Esophagus muscularis mucosa (tissue), 4 donors: Measurements from ENCODE around the gene DDX41. TPM values are rescaled to one million over a fixed set of nuclear protein-coding genes. Genes with fewer than 3 reads are reported as not detected.

Experiments
- DNase-seq: peaks from one replicate; pipeline ENCODE4 v3.0.0-alpha.2; 2017; ENCODE audit errors: extremely low spot score
- H3K27ac ChIP-seq, 4 donors: fragments of 200-600 bp; sonication (generic); replicated peaks in 1 of 4; 1 replicate in 3 of 4; 2 replicates in 1 of 4; pipeline ENCODE4 v1.5.1; 2016 to 2019; ENCODE audit warnings: mild to moderate bottlenecking in 1 of 4
- H3K27me3 ChIP-seq, 4 donors: fragments of 200-600 bp; sonication (generic); one replicate each; pipeline versions ENCODE4 v1.5.1 to v1.6.0; 2016 to 2019
- H3K36me3 ChIP-seq, 4 donors: fragments of 200-600 bp; sonication (generic); one replicate each; pipeline ENCODE4 v1.5.1; 2016 to 2019
- H3K4me1 ChIP-seq, 4 donors: fragments of 200-600 bp; sonication (generic); one replicate each; pipeline ENCODE4 v1.5.1; 2016 to 2019
- H3K4me3 ChIP-seq, 4 donors: fragments of 200-600 bp; sonication (generic); 1 replicate in 2 of 4; 2 replicates in 2 of 4; pipeline ENCODE4 v1.5.1; 2016 to 2019; ENCODE audit warnings: mild to moderate bottlenecking in 4 of 4, moderate library complexity in 1 of 4
- H3K9me3 ChIP-seq, 4 donors: fragments of 200-600 bp; sonication (generic); 1 replicate in 3 of 4; 2 replicates in 1 of 4; pipeline ENCODE4 v1.5.1; 2016 to 2019
- EP300 ChIP-seq: sonication (generic); formaldehyde crosslinking; IDR thresholded peaks from one replicate; pipeline ENCODE4 v1.6.1; 2017; ENCODE audit warnings: antibody characterized with exemption
- POLR2A ChIP-seq: fragments of 450-650 bp; IDR thresholded peaks from one replicate; pipeline ENCODE4 v1.6.1; 2017; ENCODE audit warnings: antibody characterized with exemption, moderate library complexity, mild to moderate bottlenecking, low read depth
- POLR2AphosphoS5 ChIP-seq, 2 donors: sonication (generic); formaldehyde crosslinking; IDR thresholded peaks; one replicate each; pipeline ENCODE4 v1.6.1; 2017; ENCODE audit warnings: antibody characterized with exemption in 2 of 2
- WGBS: methylation state at CpG from one replicate; pipeline ENCODE4 v1.1.5; 2018; 5-methylcytosine and 5-hydroxymethylcytosine counted together
- intact Hi-C: fragments of 100-400 bp; cut with DNase I; formaldehyde crosslinking; loops from one replicate; pipeline ENCODE4 v1.15.1; 2023
- total RNA-seq, 4 donors: library from RNA; depleted of rRNA; stranded (reverse); fragments of >200 nt; gene quantifications; one replicate each; pipeline versions ENCODE4 v1.1.0 to v1.2.1, GENCODE V29; 2016
- TF ChIP-seq, protein P1 (sequence below), 3 experiments: fragments of 200-600 bp in 2 of 3; fragments of 450-650 bp in 1 of 3; sonication (generic) in 2 of 3; IDR thresholded peaks; one replicate each; pipeline ENCODE4 v1.5.1; 2017 to 2019; ENCODE audit warnings: antibody characterized with exemption in 3 of 3, mild to moderate bottlenecking in 2 of 3, moderate library complexity in 1 of 3

DDX41 gene
- total RNA-seq, 4 donors from 2014 or later, result 58.1 to 92.1 (median 66.0) TPM

DNA sequence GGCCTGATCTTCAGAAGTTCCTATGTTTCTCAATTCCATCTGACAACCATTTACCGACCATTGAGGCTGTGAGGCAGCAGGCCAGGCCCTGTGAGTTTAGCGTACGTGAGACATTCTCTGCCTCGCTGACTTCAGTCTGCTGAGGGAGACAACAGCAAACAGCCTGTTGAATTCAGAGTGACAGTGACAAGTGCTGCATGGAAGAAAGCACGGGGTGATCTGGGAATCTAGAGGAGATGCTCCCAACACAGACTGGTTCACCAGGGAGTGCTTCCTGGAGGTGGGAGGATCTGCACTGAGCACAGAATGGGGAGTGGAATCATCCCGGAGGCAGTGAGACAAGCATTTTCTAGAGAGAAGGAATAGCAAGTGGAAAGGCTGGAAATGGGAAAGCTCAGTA, 10.0 kb upstream of the DDX41 start:
- DNase-seq, result no peak
- Histone ChIP-seq H3K27ac (no peak overlapping the region), H3K4me1 (peaks cover 0 to 31% (median 22%) of the 10 kb centered on the region in 4 donors), H3K9me3 (no peaks in the 10 kb centered on the region), H3K36me3 (peaks cover 58 to 100% (median 98%) of the 10 kb centered on the region in 4 donors), H3K27me3 (no peaks in the 10 kb centered on the region), H3K4me3 (no peak overlapping the region)
- intact Hi-C loops, result no loop called here
- 89% methylated on average over 6 of the region's 6 CpGs for whole genome bisulfite sequencing
- TF ChIP-seq POLR2AphosphoS5 (IDR thresholded peaks at IDR 0.05) (no peak), EP300 (no peak), POLR2A (no peak)
- TF ChIP-seq, protein P1, sequence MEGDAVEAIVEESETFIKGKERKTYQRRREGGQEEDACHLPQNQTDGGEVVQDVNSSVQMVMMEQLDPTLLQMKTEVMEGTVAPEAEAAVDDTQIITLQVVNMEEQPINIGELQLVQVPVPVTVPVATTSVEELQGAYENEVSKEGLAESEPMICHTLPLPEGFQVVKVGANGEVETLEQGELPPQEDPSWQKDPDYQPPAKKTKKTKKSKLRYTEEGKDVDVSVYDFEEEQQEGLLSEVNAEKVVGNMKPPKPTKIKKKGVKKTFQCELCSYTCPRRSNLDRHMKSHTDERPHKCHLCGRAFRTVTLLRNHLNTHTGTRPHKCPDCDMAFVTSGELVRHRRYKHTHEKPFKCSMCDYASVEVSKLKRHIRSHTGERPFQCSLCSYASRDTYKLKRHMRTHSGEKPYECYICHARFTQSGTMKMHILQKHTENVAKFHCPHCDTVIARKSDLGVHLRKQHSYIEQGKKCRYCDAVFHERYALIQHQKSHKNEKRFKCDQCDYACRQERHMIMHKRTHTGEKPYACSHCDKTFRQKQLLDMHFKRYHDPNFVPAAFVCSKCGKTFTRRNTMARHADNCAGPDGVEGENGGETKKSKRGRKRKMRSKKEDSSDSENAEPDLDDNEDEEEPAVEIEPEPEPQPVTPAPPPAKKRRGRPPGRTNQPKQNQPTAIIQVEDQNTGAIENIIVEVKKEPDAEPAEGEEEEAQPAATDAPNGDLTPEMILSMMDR (IDR thresholded peaks at IDR 0.05), result no peak

DNA sequence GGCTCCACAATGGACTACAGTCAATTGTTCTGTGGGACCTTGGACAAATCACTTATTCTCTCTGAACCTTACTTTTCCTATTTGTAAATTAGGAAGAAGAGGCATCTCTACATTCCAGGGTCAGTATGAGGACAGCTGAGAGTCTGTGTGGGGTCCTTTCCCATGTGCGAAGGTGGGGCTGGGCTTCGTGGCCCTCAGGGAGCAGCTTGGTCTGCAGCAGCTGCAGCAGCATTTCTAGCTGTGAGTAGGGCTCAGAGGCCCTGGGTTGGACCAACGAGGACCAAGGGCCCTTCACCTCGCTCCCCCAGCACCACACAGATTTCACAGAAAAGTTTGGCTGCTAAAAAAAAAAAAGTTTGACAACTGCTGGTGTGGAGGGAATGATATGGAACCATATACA, 9.4 kb upstream of the DDX41 start:
- WGBS, result 89% methylated on average over 4 of the region's 4 CpGs

DNA sequence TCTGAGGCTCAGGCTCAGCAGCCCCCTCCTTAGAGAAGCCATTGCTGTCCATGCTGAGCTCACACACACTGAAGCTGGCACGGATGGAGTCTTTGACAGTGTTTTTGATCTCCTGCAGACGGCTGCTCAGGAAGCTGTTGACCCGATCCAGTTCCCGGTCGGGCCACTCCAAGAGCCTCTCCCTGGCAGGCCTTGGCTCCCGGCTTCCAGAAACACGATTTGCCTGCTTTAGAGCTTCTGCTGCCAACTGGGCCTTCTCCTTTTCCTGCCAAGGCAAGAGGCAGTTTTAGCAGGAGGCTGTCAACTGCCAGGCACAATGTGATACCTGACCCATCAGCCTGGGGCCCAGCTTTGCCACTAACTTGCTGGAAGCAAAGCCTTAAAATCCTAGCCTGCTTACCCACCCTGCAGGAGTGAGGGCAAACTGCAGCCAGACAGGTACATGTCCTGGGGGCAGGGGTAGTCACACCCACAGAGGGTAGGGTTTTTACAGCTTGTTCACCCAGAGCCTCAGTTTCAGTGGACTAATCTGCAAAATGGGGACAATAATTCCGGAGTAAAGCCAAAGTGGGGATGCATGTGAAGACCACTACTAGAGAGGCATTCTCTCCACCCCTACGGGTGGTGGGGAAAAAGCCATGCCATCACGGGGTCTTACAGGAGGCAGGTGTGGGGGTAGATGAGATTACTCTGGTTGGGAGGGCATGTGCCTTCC, 8.3 kb upstream of the DDX41 start:
- intact Hi-C loops, result no loop called here
- Histone ChIP-seq H3K27me3 (no peaks in the 10 kb centered on the region), H3K4me3 (no peak overlapping the region), H3K9me3 (no peaks in the 10 kb centered on the region), H3K4me1 (peaks cover 0 to 22% (median 10%) of the 10 kb centered on the region in 4 donors), H3K36me3 (peaks cover 66 to 100% (median 98%) of the 10 kb centered on the region in 4 donors), H3K27ac (no peak overlapping the region)
- TF ChIP-seq POLR2AphosphoS5 (IDR thresholded peaks at IDR 0.05), result no peak
- TF ChIP-seq EP300, result no peak
- TF ChIP-seq, protein P1 (IDR thresholded peaks at IDR 0.05), result no peak
- no peak for TF ChIP-seq POLR2A
- WGBS, result 86% methylated on average over 3 of the region's 10 CpGs
- DNase-seq, result no peak

More for the DNA sequence above, 9.4 kb upstream of the DDX41 start:
- intact Hi-C loops, result no loop called here
- TF ChIP-seq POLR2AphosphoS5 (IDR thresholded peaks at IDR 0.05) (no peak), POLR2A (no peak), EP300 (no peak)
- TF ChIP-seq, protein P1 (IDR thresholded peaks at IDR 0.05), result no peak
- H3K4me3 ChIP-seq, result no peak overlapping the region
- no peaks in the 10 kb centered on the region for H3K9me3 ChIP-seq
- H3K4me1 ChIP-seq, result peaks cover 0 to 29% (median 20%) of the 10 kb centered on the region in 4 donors
- H3K27me3 ChIP-seq, result no peaks in the 10 kb centered on the region
- H3K27ac ChIP-seq, result no peak overlapping the region
- peaks cover 59 to 100% (median 98%) of the 10 kb centered on the region in 4 donors for H3K36me3 ChIP-seq
- DNase-seq, result no peak

DNA sequence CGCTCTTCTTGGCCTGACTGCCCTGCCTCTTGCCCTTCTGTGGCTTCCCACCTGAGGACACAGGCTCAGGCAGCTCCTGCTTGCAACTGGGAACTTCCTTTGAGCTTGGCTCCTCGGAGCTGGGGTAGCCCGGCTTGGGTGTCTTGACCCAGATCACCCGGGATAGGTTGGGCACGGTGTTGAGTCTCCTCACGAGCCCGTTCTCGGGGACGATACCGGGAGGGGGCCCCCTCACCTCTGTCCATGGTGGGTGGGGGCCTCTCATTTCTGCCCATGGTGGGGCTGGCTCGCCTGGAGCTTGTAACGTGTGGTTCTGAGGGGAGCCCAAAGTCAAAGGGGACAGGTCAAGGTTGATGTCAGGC, 7.8 kb upstream of the DDX41 start:
- Histone ChIP-seq H3K4me3 (no peak overlapping the region), H3K4me1 (peaks cover 0 to 22% (median 5%) of the 10 kb centered on the region in 4 donors), H3K36me3 (peaks cover 66 to 100% (median 98%) of the 10 kb centered on the region in 4 donors), H3K9me3 (no peaks in the 10 kb centered on the region), H3K27ac (no peak overlapping the region), H3K27me3 (no peaks in the 10 kb centered on the region)
- intact Hi-C loops, result no loop called here
- WGBS, result 82% methylated on average over 4 of the region's 12 CpGs
- TF ChIP-seq EP300 (no peak), POLR2AphosphoS5 (IDR thresholded peaks at IDR 0.05) (no peak), POLR2A (no peak)
- TF ChIP-seq, protein P1 (IDR thresholded peaks at IDR 0.05), result no peak
- DNase-seq, result no peak
